Gastroesophageal sphincter (tissue), 4 donors: ENCODE measurements around the gene AQP6. TPM values are rescaled to one million over a fixed set of nuclear protein-coding genes. Genes with fewer than 3 reads are reported as not detected.

Source experiments
- ATAC-seq: fragments of 150-250 bp; one replicate; pipeline ENCODE4 v1.9.1; 2016; ENCODE audit warnings: mild to moderate bottlenecking, moderate library complexity
- H3K27ac ChIP-seq, 4 donors: fragments of 200-600 bp; sonication (generic) in 3 of 4; 1 replicate in 3 of 4; 2 replicates in 1 of 4; pipeline ENCODE4 v1.5.1; 2016 to 2019
- H3K27me3 ChIP-seq: fragments of 200-600 bp; sonication (generic); one replicate; pipeline ENCODE4 v1.5.1; 2019
- H3K36me3 ChIP-seq, 2 donors: fragments of 200-600 bp; sonication (generic); one replicate each; pipeline ENCODE4 v1.5.1; 2019; ENCODE audit warnings: control low read depth in 1 of 2
- H3K4me1 ChIP-seq, 3 donors: fragments of 200-600 bp; sonication (generic); 1 replicate in 2 of 3; 2 replicates in 1 of 3; pipeline ENCODE4 v1.5.1; 2016 to 2019; ENCODE audit warnings: control low read depth in 2 of 3
- H3K4me3 ChIP-seq, 2 donors: fragments of 200-600 bp; sonication (generic); one replicate each; pipeline ENCODE4 v1.5.1; 2019; ENCODE audit warnings: mild to moderate bottlenecking in 1 of 2, moderate library complexity in 1 of 2
- H3K9me3 ChIP-seq, 3 donors: fragments of 200-600 bp; sonication (generic); one replicate each; pipeline ENCODE4 v1.5.1; 2017 to 2019; ENCODE audit warnings: control low read depth in 2 of 3
- CTCF ChIP-seq, 4 experiments: fragments of 200-600 bp in 2 of 4; fragments of 450-650 bp in 2 of 4; sonication (generic) in 1 of 4; IDR thresholded peaks; one replicate each; pipeline ENCODE4 v1.5.1; 2017 to 2019; ENCODE audit warnings: antibody characterized with exemption in 4 of 4, mild to moderate bottlenecking in 2 of 4, moderate library complexity in 2 of 4
- EP300 ChIP-seq: sonication (generic); formaldehyde crosslinking; IDR thresholded peaks from one replicate; pipeline ENCODE4 v1.6.1; 2017; ENCODE audit warnings: antibody characterized with exemption, mild to moderate bottlenecking
- POLR2A ChIP-seq, 2 donors: fragments of 450-650 bp; IDR thresholded peaks; one replicate each; pipeline ENCODE4 v1.6.1; 2017; ENCODE audit warnings: antibody characterized with exemption in 2 of 2, mild to moderate bottlenecking in 2 of 2, moderate library complexity in 1 of 2
- POLR2AphosphoS5 ChIP-seq: sonication (generic); formaldehyde crosslinking; IDR thresholded peaks from one replicate; pipeline ENCODE4 v1.6.1; 2017; ENCODE audit warnings: antibody characterized with exemption
- WGBS, 2 donors: methylation state at CpG; one replicate each; pipeline ENCODE4 v1.1.5; 2018; ENCODE audit warnings: low coverage in 1 of 2; 5-methylcytosine and 5-hydroxymethylcytosine counted together
- total RNA-seq, 4 donors: library from RNA; depleted of rRNA; stranded (reverse); fragments of >200 nt; gene quantifications; one replicate each; pipeline ENCODE4 v1.1.0, GENCODE V29; 2016

Gene AQP6
- not detected for total RNA-seq

- no peak within 1 kb of the TSS for H3K4me3 ChIP-seq
- H3K4me1 ChIP-seq, result peaks cover 0 to 22% (median 8%) of the 10 kb centered on the region in 3 donors
- ATAC-seq, result no peak
- H3K36me3 ChIP-seq, result no peaks in the 10 kb centered on the region
- TF ChIP-seq POLR2A (IDR thresholded peaks at IDR 0.05) (no peak), POLR2AphosphoS5 (no peak), CTCF (IDR thresholded peaks at IDR 0.05) (no peak), EP300 (no peak)
- no peaks in the 10 kb centered on the region for H3K9me3 ChIP-seq
- WGBS, 2 donors, result 72% methylated on average over 13 of the region's 18 CpGs; no CpG with 5 or more reads in 1 of the 2 donors
- no peak within 1 kb of the TSS for H3K27ac ChIP-seq
- peaks cover 31% of the 10 kb centered on the region for H3K27me3 ChIP-seq
Measured at GRCh38 chr12:49972641-49973360, at the start of gene AQP6. TSS of gene AQP6 (plus strand) at chr12:49972947. CDS start at chr12:49973174, 227 bp downstream.

GRCh38 chr12:49923035-49923644 is 49.6 kb upstream of the AQP6 start:
- peak overlapping the region in 3 of 4 donors; percentile 26 to 37 (median 37) for H3K27ac ChIP-seq
- peaks cover 11% of the 10 kb centered on the region for H3K27me3 ChIP-seq

GRCh38 chr12:49923880-49924556 is 48.7 kb upstream of the AQP6 start:
- H3K9me3 ChIP-seq, result no peaks in the 10 kb centered on the region
- H3K4me1 ChIP-seq, result peaks cover 0 to 18% (median 0%) of the 10 kb centered on the region in 3 donors
- WGBS, 2 donors, result 86 to 94% methylated on average over 3 to 11 of the region's 15 CpGs
- TF ChIP-seq CTCF (IDR thresholded peaks at IDR 0.05) (no peak), POLR2AphosphoS5 (no peak), POLR2A (IDR thresholded peaks at IDR 0.05) (no peak)
- peaks cover 5% of the 10 kb centered on the region for H3K27me3 ChIP-seq
- no peaks in the 10 kb centered on the region for H3K36me3 ChIP-seq
- ATAC-seq, result no peak
- no peak overlapping the region for H3K4me3 ChIP-seq
- peak overlapping the region in 3 of 4 donors; percentile 26 to 37 (median 37) for H3K27ac ChIP-seq

More at GRCh38 chr12:49923035-49923644, 49.6 kb upstream of the AQP6 start:
- WGBS, 2 donors, result 88 to 89% methylated on average over 4 to 5 of the region's 7 CpGs
- ATAC-seq, result peak; percentile 38
- peaks cover 0 to 18% (median 0%) of the 10 kb centered on the region in 3 donors for H3K4me1 ChIP-seq
- TF ChIP-seq EP300, result no peak
- no peak for TF ChIP-seq CTCF (IDR thresholded peaks at IDR 0.05)
- no peak for TF ChIP-seq POLR2A (IDR thresholded peaks at IDR 0.05)
- no peak for TF ChIP-seq POLR2AphosphoS5
- H3K4me3 ChIP-seq, result no peak overlapping the region
- H3K36me3 ChIP-seq, result no peaks in the 10 kb centered on the region
- no peaks in the 10 kb centered on the region for H3K9me3 ChIP-seq

GRCh38 chr12:49924628-49925246 is 48.0 kb upstream of the AQP6 start:
- Histone ChIP-seq H3K4me3 (no peak overlapping the region), H3K27ac (no peak overlapping the region), H3K9me3 (no peaks in the 10 kb centered on the region), H3K4me1 (peaks cover 0 to 18% (median 0%) of the 10 kb centered on the region in 3 donors), H3K36me3 (no peaks in the 10 kb centered on the region), H3K27me3 (no peaks in the 10 kb centered on the region)
- WGBS, 2 donors, result 80 to 81% methylated on average over 4 of the region's 7 CpGs
- TF ChIP-seq POLR2AphosphoS5, result no peak
- TF ChIP-seq EP300, result no peak
- TF ChIP-seq CTCF (IDR thresholded peaks at IDR 0.05), result no peak
- TF ChIP-seq POLR2A (IDR thresholded peaks at IDR 0.05), result no peak
- no peak for ATAC-seq
